Measurements from ENCODE around the gene MYCBPAP. TPM values are rescaled to one million over a fixed set of nuclear protein-coding genes. Genes with fewer than 3 reads are reported as not detected.

MYCBPAP gene, protein sequence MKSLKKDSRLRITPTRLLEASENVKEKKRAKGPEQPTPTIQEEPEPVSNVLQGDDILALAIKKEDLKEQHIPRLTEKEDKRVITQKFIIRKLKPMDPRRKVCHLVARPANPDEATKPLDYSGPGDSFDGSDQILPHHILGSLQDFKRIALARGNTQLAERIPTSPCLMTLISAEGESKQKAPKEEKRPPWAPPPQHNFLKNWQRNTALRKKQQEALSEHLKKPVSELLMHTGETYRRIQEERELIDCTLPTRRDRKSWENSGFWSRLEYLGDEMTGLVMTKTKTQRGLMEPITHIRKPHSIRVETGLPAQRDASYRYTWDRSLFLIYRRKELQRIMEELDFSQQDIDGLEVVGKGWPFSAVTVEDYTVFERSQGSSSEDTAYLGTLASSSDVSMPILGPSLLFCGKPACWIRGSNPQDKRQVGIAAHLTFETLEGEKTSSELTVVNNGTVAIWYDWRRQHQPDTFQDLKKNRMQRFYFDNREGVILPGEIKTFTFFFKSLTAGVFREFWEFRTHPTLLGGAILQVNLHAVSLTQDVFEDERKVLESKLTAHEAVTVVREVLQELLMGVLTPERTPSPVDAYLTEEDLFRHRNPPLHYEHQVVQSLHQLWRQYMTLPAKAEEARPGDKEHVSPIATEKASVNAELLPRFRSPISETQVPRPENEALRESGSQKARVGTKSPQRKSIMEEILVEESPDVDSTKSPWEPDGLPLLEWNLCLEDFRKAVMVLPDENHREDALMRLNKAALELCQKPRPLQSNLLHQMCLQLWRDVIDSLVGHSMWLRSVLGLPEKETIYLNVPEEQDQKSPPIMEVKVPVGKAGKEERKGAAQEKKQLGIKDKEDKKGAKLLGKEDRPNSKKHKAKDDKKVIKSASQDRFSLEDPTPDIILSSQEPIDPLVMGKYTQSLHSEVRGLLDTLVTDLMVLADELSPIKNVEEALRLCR
- 0.82 TPM for total RNA-seq

- no peak for FAIRE-seq
- peak; percentile 76 to 93 for DNase-seq (ENCODE audit: low spot score in 2 of 2)
Observed at GRCh38 chr17:50507871-50508572, at the start of gene MYCBPAP. Gene MYCBPAP, plus strand, starts transcription at chr17:50508439. Its CDS starts 236 bp downstream, at chr17:50508675.

DNA sequence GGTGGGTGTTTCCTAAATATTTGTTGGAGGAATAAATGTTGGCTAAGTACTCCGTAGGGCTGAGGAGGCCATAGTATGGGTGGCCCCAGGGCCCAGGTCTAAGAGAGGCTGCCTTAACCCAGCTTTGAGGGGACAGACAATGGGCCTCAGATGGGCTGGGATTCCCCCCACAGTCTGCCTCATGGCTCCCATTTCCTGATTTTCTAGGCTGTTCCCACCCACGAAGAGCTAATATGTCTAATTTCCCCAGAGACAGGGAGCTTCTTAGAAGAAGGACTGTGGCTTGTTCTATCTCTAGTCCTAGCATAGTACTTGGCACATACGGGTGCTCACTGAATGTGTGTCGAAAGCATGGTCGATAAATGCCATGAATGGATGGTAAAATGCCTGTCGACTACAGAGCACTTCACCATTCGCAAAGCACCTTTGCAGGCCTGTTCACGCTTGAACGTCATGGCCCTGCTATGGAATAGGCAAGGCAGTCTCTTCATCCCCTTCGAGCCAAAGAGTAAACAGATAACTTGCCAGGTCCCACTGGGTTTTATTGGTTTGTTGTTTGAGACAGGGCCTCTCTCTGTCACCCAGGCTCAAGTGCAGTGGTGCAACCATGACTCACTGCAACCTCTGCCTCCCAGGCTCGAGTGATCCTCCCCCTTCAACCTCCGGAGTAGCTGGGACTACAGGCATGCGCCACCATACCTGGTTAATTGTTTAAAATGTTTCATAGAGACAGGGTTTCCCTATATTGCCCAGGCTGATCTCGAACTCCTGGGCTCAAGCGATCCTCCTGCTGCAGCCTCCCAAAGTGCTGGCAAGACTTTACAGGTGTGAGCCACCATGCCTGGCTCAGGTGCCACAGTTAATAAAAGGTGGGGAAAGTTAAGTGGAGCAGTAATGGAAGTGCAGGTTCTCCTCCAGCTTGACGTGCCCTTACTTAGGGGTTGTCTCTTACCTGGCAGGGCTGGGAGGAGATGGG lies 49.2 kb upstream of the MYCBPAP start:
- DNase-seq (ENCODE audit: low spot score in 2 of 2) (no peak), FAIRE-seq (no peak)

GRCh38 chr17:50459756-50460155 lies 48.5 kb upstream of the MYCBPAP start:
- no peak for FAIRE-seq
- no peak for DNase-seq (ENCODE audit: low spot score in 2 of 2)

- FAIRE-seq: no peak
- no peak for DNase-seq (ENCODE audit: low spot score in 2 of 2)
Observed at GRCh38 chr17:50460831-50461526, 47.3 kb upstream of the MYCBPAP start.

- FAIRE-seq: no peak
- DNase-seq (ENCODE audit: low spot score in 2 of 2): no peak
Observed at GRCh38 chr17:50461550-50462132, 46.6 kb upstream of the MYCBPAP start.

DNA sequence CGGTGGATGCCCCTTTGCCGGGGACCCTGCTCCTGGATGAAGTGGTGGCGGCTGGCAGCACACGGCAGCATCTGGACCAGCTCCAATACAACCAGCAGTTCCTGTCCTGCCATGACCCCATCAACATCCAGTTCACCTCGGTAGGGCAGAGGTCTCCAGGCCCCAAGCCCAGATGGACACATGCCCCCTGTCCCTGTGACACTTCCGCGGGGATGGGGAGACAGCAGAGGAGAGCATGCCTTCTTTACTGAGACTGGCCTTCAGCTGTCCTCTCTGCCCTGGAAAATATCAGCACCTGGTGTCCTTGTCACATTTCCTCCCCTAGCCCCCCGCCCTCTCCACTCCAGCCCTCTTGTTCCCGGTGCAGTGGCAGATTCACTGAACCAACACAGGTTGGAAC lies 45.8 kb upstream of the MYCBPAP start:
- DNase-seq (ENCODE audit: low spot score in 2 of 2): no peak
- FAIRE-seq: no peak

DNA sequence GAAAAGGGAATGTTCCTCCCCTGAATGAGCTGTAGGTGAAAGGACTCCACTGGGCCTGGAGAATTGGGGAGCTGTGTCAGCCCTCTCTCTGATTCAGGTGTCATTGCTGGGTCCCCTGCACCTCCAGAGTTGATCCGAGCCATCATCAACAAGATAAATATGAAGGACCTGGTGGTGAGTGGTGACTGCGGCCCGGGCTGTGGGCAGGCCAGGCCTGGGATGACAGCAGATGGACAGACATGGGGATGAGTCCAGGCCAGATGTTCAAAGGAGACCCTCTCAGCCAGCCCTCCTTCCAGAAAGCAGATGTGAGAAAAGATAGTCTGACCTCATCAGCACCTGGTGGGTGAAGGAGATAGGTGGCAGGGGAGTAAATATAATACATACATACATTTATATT lies 44.1 kb upstream of the MYCBPAP start:
- FAIRE-seq: no peak
- DNase-seq (ENCODE audit: low spot score in 2 of 2): no peak

DNA sequence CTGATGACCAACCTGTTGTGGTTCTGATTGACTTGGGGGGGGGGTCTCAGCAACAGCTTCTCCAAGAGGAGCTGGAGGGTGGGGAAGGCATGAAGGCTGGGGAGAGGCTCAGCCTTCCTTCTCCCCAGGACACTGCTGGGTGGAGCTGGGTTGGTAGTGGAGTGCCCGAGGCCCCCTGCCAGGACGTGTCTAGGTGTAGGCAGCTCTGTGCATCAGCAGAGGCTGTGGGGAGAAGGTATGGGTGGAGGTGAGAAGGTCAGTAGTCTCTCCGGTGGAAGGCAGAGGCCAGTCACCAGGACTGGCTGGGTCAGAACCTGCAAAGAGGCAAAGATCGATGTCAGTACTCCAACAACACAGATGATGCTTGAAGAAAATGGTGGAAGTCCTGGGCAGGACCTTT lies 43.5 kb upstream of the MYCBPAP start:
- no peak for FAIRE-seq
- no peak for DNase-seq (ENCODE audit: low spot score in 2 of 2)

- DNase-seq (ENCODE audit: low spot score in 2 of 2) (no peak), FAIRE-seq (no peak)
Observed at GRCh38 chr17:50465171-50465570, 43.1 kb upstream of the MYCBPAP start.

- no peak for FAIRE-seq
- no peak for DNase-seq (ENCODE audit: low spot score in 2 of 2)
Observed at GRCh38 chr17:50465635-50466034, 42.6 kb upstream of the MYCBPAP start.

DNA sequence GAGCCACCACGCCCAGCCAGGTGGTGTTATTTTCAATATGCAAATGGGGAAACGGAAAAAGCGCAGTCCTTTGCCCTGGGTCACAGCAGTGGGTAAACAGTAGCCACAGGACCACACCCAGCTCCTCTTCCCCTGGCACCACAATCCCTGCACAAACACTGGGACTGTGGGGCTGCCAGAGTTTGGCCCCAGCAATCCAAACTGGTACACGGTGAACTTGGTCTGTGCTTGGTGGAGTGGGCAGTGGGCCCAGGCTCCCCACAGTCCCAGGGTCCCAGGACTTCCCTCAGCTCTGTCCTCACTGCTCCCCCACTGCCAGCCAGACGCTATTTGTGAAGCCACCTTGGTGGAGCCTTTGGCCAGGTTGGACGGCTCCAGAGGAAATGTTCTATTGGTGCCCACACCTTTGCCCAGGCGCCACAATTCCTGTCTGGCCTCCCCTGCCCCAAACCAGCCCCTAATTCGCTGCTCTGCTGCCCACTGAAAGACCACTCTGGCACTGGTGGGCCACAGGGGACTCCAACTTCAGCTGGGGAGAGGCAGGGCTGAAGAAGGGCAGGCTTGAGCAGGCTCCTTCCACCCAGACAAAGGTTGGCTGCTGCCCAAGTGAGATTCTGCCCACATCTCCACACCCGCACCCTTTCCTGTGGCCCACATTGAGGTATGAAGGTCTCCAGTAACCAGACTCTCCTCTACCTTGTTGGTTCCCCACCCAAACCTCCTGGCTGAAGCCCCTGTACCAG lies 41.7 kb upstream of the MYCBPAP start:
- no peak for FAIRE-seq

GRCh38 chr17:50467114-50467854 lies 41.0 kb upstream of the MYCBPAP start:
- FAIRE-seq (no peak), DNase-seq (ENCODE audit: low spot score in 2 of 2) (no peak)

More for the DNA sequence above, 41.7 kb upstream of the MYCBPAP start:
- no peak for DNase-seq (ENCODE audit: low spot score in 2 of 2)

GRCh38 chr17:50467855-50468303 lies 40.4 kb upstream of the MYCBPAP start:
- FAIRE-seq: no peak
- no peak for DNase-seq (ENCODE audit: low spot score in 2 of 2)

DNA sequence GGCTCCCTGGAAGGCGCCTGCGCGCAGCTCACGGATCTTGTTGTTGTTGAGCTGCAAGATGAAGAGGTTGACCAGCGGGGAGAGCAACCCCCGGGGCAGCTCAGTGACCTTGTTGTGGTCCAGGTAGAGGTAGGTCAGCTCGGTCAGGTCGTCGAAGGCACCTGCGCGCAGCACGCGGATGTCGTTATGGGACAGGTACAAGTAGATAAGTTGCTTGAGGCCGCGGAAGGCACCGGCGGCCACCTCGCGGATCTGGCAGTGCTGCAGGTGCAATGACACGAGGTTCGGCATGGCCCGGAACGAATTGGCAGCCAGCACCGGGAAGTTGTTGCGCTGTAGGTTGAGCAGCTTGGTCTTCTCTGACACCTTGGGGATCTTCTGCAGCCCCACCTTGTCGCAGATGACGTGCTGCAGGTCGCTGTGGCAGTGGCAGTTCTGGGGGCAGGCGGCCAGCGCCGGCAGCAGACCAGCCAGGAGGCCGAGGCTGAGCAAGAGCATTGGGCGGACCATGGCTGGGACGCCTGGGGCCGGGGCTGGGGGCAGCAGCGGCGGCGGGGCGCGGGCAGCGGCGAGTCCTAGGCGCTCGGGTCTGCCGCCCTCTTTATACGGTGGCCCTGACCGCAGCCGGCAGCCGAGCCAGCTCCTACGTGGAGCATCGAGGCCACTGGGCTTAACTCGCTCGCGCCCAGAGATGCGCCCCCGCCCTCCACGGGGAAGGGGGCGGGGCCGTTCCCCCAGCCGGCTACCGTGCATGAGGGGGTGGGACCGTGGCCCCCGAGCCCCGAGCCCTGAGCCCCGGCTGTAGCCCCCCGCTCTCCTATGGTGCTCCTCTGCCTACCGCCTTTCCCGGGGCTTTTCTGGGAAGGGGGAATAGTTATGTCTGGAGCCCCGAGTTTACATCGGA lies 39.7 kb upstream of the MYCBPAP start, which contains the start of gene CHAD:
Gene CHAD, minus strand, starts transcription at position 577 of the 904 bp plus-strand sequence. Its CDS starts 67 bp downstream, at position 510.
- DNase-seq (ENCODE audit: low spot score in 2 of 2) (peak; percentile 40 to 59), FAIRE-seq (no peak)

- FAIRE-seq: no peak
- peak; percentile 47 to 51 for DNase-seq (ENCODE audit: low spot score in 2 of 2)
Observed at GRCh38 chr17:50469208-50469605, 39.0 kb upstream of the MYCBPAP start.
